Smooth muscle cell (in vitro differentiated cells): ENCODE data around the gene MPND. TPM values are rescaled to one million over a fixed set of nuclear protein-coding genes. Genes with fewer than 3 reads are reported as not detected.
A peak's percentile ranks its signal among the peaks of the same experiment; 100 is the strongest.

Source experiments
- DNase-seq: peaks from one replicate; lab custom pipeline; 2025; ENCODE audit not compliant: unreplicated experiment; lab: John Stamatoyannopoulos, UW
- H2AFZ ChIP-seq: fragments of 200-600 bp; sonication (generic); 2 replicates; pipeline ENCODE4 v1.6.0; 2016; ENCODE audit warnings: antibody characterized with exemption, low read depth, mild to moderate bottlenecking
- H3F3A ChIP-seq: fragments of 200-600 bp; sonication (generic); 2 replicates; pipeline ENCODE4 v1.6.0; 2017; ENCODE audit warnings: antibody characterized with exemption, low read depth
- H3K27ac ChIP-seq: fragments of 200-600 bp; sonication (generic); 2 replicates; pipeline ENCODE4 v1.5.1; 2016; ENCODE audit warnings: low read depth, mild to moderate bottlenecking
- H3K27me3 ChIP-seq: fragments of 200-600 bp; sonication (generic); 2 replicates; pipeline ENCODE4 v1.6.1; 2016; ENCODE audit warnings: low read depth, mild to moderate bottlenecking
- H3K36me3 ChIP-seq: fragments of 200-600 bp; sonication (generic); 2 replicates; pipeline ENCODE4 v1.5.1; 2016; ENCODE audit warnings: low read depth
- H3K4me1 ChIP-seq: fragments of 200-600 bp; sonication (generic); 2 replicates; pipeline ENCODE4 v1.5.1; 2016; ENCODE audit warnings: low read depth
- H3K4me2 ChIP-seq: fragments of 200-600 bp; sonication (generic); 2 replicates; pipeline ENCODE4 v1.6.0; 2016; ENCODE audit warnings: mild to moderate bottlenecking
- H3K4me3 ChIP-seq: fragments of 200-600 bp; sonication (generic); 2 replicates; pipeline ENCODE4 v1.5.1; 2016; ENCODE audit warnings: mild to moderate bottlenecking
- H3K79me2 ChIP-seq: fragments of 200-600 bp; sonication (generic); 2 replicates; pipeline ENCODE4 v1.6.0; 2016; ENCODE audit warnings: low read depth, mild to moderate bottlenecking
- H3K9ac ChIP-seq: fragments of 200-600 bp; sonication (generic); 2 replicates; pipeline ENCODE4 v1.6.0; 2016; ENCODE audit warnings: low read depth
- H3K9me3 ChIP-seq: fragments of 200-600 bp; sonication (generic); replicated peaks from 2 replicates; pipeline ENCODE4 v1.5.1; 2016; ENCODE audit warnings: low read depth
- H4K20me1 ChIP-seq: fragments of 200-600 bp; sonication (generic); 2 replicates; pipeline ENCODE4 v1.6.0; 2016; ENCODE audit warnings: low read depth
- CTCF ChIP-seq: fragments of 200-600 bp; sonication (generic); IDR thresholded peaks from 2 replicates; pipeline ENCODE4 v1.5.1; 2017; ENCODE audit warnings: borderline replicate concordance, mild to moderate bottlenecking, antibody characterized with exemption; ENCODE audit not compliant: insufficient read depth, poor library complexity, severe bottlenecking
- WGBS: methylation state at CpG from one replicate; pipeline ENCODE4 v1.1.7; 2016; ENCODE audit warnings: low lambda C conversion rate; 5-methylcytosine and 5-hydroxymethylcytosine counted together
- polyA plus RNA-seq: library from polyadenylated mRNA; unstranded; fragments of >200 nt; fragmentation: Nextera tagmentation; extraction: Ambion mirVana; gene quantifications from 2 replicates; pipeline ENCODE4 v1.2.1, GENCODE V29; 2016
- total RNA-seq: library from RNA; depleted of rRNA; stranded (reverse); fragments of >200 nt; gene quantifications from 2 replicates; pipeline ENCODE4 v1.2.3, GENCODE V29; 2014

MPND gene
- total and polyA plus RNA-seq, 2 experiments from 2014 or later = 3.9 to 10.9 TPM

GRCh38 chr19:4380254-4380727 lies 36.9 kb downstream of the MPND start:
- Histone ChIP-seq H3K9ac (no peak overlapping the region), H3K79me2 (peaks cover 88% of the 10 kb centered on the region), H3K27me3 (no peaks in the 10 kb centered on the region), H3F3A (peaks cover 30% of the 10 kb centered on the region), H3K4me3 (no peak overlapping the region), H3K4me2 (no peak overlapping the region), H3K27ac (no peak overlapping the region), H4K20me1 (peaks cover 96% of the 10 kb centered on the region), H3K4me1 (peaks cover 23% of the 10 kb centered on the region), H2AFZ (no peak overlapping the region), H3K36me3 (no peaks in the 10 kb centered on the region), H3K9me3 (no peaks in the 10 kb centered on the region)
- WGBS = 78% methylated on average over 17 of the region's 17 CpGs
- DNase-seq = no peak
- no peak for TF ChIP-seq CTCF

GRCh38 chr19:4385291-4386040 lies 42.1 kb downstream of the MPND start:
- Histone ChIP-seq H3F3A (peaks cover 23% of the 10 kb centered on the region), H3K4me2 (peak overlapping the region; percentile 77), H3K36me3 (no peaks in the 10 kb centered on the region), H3K27me3 (no peaks in the 10 kb centered on the region), H3K27ac (peak overlapping the region; percentile 75), H3K4me1 (peaks cover 42% of the 10 kb centered on the region), H3K9ac (peak overlapping the region; percentile 44), H3K9me3 (no peaks in the 10 kb centered on the region), H3K79me2 (peaks cover 96% of the 10 kb centered on the region), H2AFZ (no peak overlapping the region), H3K4me3 (no peak overlapping the region), H4K20me1 (peaks cover 96% of the 10 kb centered on the region)
- 61% methylated on average over 15 of the region's 15 CpGs for WGBS
- no peak for DNase-seq
- TF ChIP-seq CTCF = no peak

GRCh38 chr19:4386041-4386782 lies 42.9 kb downstream of the MPND start:
- H3F3A ChIP-seq = peaks cover 28% of the 10 kb centered on the region
- H3K27ac ChIP-seq = peak overlapping the region; percentile 75
- DNase-seq = no peak
- H3K27me3 ChIP-seq = no peaks in the 10 kb centered on the region
- 57% methylated on average over 13 of the region's 13 CpGs for WGBS
- peaks cover 96% of the 10 kb centered on the region for H4K20me1 ChIP-seq
- no peak overlapping the region for H2AFZ ChIP-seq
- TF ChIP-seq CTCF = peak; percentile 38
- H3K4me1 ChIP-seq = peaks cover 49% of the 10 kb centered on the region
- H3K4me3 ChIP-seq = no peak overlapping the region
- peak overlapping the region; percentile 77 for H3K4me2 ChIP-seq
- H3K9me3 ChIP-seq = no peaks in the 10 kb centered on the region
- peaks cover 97% of the 10 kb centered on the region for H3K79me2 ChIP-seq
- H3K36me3 ChIP-seq = no peaks in the 10 kb centered on the region
- H3K9ac ChIP-seq = peak overlapping the region; percentile 44
